ENCODE measurements around the gene ENPP3. TPM values are rescaled to one million over a fixed set of nuclear protein-coding genes. Genes with fewer than 3 reads are reported as not detected.

Gene ENPP3
- total RNA-seq, 2 donors from 2014 or later: 11.5 to 21.4 TPM

GRCh38 chr6:131627724-131628682 lies 9.1 kb upstream of the ENPP3 start, which contains the start of gene MED23:
Gene MED23, minus strand, starts transcription at chr6:131628242. Its CDS starts 193 bp downstream, at chr6:131628049.
- peak within 1 kb of the TSS; percentile 84 to 90 for H3K9ac ChIP-seq (ENCODE audit: low read depth in 2 of 2, low read length in 2 of 2)
- intact Hi-C loops (cut with DNase I): no loop called here
- no peaks in the 10 kb centered on the region for H3K27me3 ChIP-seq

GRCh38 chr6:131628726-131629125 lies 8.4 kb upstream of the ENPP3 start:
- peak overlapping the region; percentile 75 for H3K27ac ChIP-seq
- intact Hi-C loops (cut with DNase I): no loop called here
- H3K36me3 ChIP-seq: peaks cover 6% of the 10 kb centered on the region
- TF ChIP-seq CTCF (IDR thresholded peaks at IDR 0.05): no peak
- no peak for DNase-seq
- H3K9me3 ChIP-seq: no peaks in the 10 kb centered on the region
- no peaks in the 10 kb centered on the region for H3K27me3 ChIP-seq
- H3K9ac ChIP-seq (ENCODE audit: low read depth in 2 of 2, low read length in 2 of 2): peak overlapping the region in 1 of 2 donors; percentile 13
- no peak overlapping the region for H3K4me3 ChIP-seq
- peaks cover 6% of the 10 kb centered on the region for H3K4me1 ChIP-seq

More at GRCh38 chr6:131627724-131628682, 9.1 kb upstream of the ENPP3 start, which contains the start of gene MED23:
- DNase-seq: peak; percentile 97
- Histone ChIP-seq H3K9me3 (no peaks in the 10 kb centered on the region), H3K36me3 (peaks cover 6% of the 10 kb centered on the region), H3K27ac (peak within 1 kb of the TSS; percentile 75), H3K4me3 (peak within 1 kb of the TSS; percentile 55), H3K4me1 (peaks cover 6% of the 10 kb centered on the region)
- TF ChIP-seq CTCF (IDR thresholded peaks at IDR 0.05): peak; percentile 90

GRCh38 chr6:131629651-131630050 lies 7.5 kb upstream of the ENPP3 start:
- no peak for DNase-seq
- Histone ChIP-seq H3K27ac (no peak overlapping the region), H3K4me3 (no peak overlapping the region), H3K9me3 (no peaks in the 10 kb centered on the region), H3K36me3 (no peaks in the 10 kb centered on the region), H3K27me3 (no peaks in the 10 kb centered on the region), H3K4me1 (peaks cover 6% of the 10 kb centered on the region), H3K9ac (ENCODE audit: low read depth in 2 of 2, low read length in 2 of 2) (no peak overlapping the region)
- TF ChIP-seq CTCF (IDR thresholded peaks at IDR 0.05): no peak
- intact Hi-C loops (cut with DNase I): no loop called here

- H3K4me1 ChIP-seq: peaks cover 2% of the 10 kb centered on the region
- H3K9me3 ChIP-seq: no peaks in the 10 kb centered on the region
- no peak for DNase-seq
- intact Hi-C loops (cut with DNase I): no loop called here
- no peak overlapping the region for H3K9ac ChIP-seq (ENCODE audit: low read depth in 2 of 2, low read length in 2 of 2)
- no peak overlapping the region for H3K27ac ChIP-seq
- no peaks in the 10 kb centered on the region for H3K36me3 ChIP-seq
- no peaks in the 10 kb centered on the region for H3K27me3 ChIP-seq
- no peak overlapping the region for H3K4me3 ChIP-seq
- TF ChIP-seq CTCF (IDR thresholded peaks at IDR 0.05): no peak
These were observed 5.3 kb upstream of the ENPP3 start for GRCh38 chr6:131631625-131632289.
